CD14-positive monocyte (primary cell): ENCODE results near the gene FARP1. TPM values are rescaled to one million over a fixed set of nuclear protein-coding genes. Genes with fewer than 3 reads are reported as not detected.
A peak's percentile ranks its signal among the peaks of the same experiment; 100 is the strongest.

ENCODE experiments used
- DNase-seq, 3 donors: peaks; one replicate each; pipeline ENCODE4 v3.0.0-alpha.2; 2011 to 2022
- H2AFZ ChIP-seq: 2 replicates; pipeline ENCODE4 v1.6.0; 2012; ENCODE audit warnings: mild to moderate bottlenecking, low read depth, low read length, inconsistent platforms; ENCODE audit not compliant: insufficient read depth, poor library complexity, severe bottlenecking
- H3K27ac ChIP-seq, 2 donors: 1 replicate in 1 of 2; 2 replicates in 1 of 2; pipeline ENCODE4 v1.5.1; 2012 to 2013; ENCODE audit warnings: low read length in 2 of 2, control low read depth in 1 of 2, inconsistent platforms in 1 of 2, low read depth in 1 of 2, mild to moderate bottlenecking in 1 of 2
- H3K27me3 ChIP-seq, 2 donors: one replicate each; pipeline versions ENCODE4 v1.6.0 to v1.6.1; 2011 to 2013; ENCODE audit warnings: low read length in 2 of 2; ENCODE audit not compliant: control insufficient read depth in 2 of 2, insufficient read depth in 2 of 2
- H3K36me3 ChIP-seq, 2 donors: replicated peaks in 1 of 2; 1 replicate in 1 of 2; 2 replicates in 1 of 2; pipeline versions ENCODE4 v1.5.1 to v1.6.1; 2012 to 2013; ENCODE audit warnings: low read length in 2 of 2, control low read depth in 1 of 2, inconsistent platforms in 1 of 2, mild to moderate bottlenecking in 1 of 2; ENCODE audit not compliant: insufficient read depth in 2 of 2, control insufficient read depth in 1 of 2
- H3K4me1 ChIP-seq, 2 donors: 1 replicate in 1 of 2; 2 replicates in 1 of 2; pipeline versions ENCODE4 v1.5.1 to v1.6.1; 2012 to 2013; ENCODE audit warnings: low read length in 2 of 2, control low read depth in 1 of 2, inconsistent platforms in 1 of 2, mild to moderate bottlenecking in 1 of 2, moderate library complexity in 1 of 2; ENCODE audit not compliant: insufficient read depth in 2 of 2, control insufficient read depth in 1 of 2
- H3K4me2 ChIP-seq: replicated peaks from 2 replicates; pipeline ENCODE3; 2012; ENCODE audit warnings: low read length, moderate library complexity, mild to moderate bottlenecking; ENCODE audit not compliant: poor library complexity, severe bottlenecking; ENCODE audit errors: extremely low read depth
- H3K4me3 ChIP-seq, 3 experiments: fragments of 200-600 bp in 1 of 3; sonication (generic) in 1 of 3; replicated peaks in 1 of 3; 1 replicate in 2 of 3; 2 replicates in 1 of 3; pipeline ENCODE4 v1.5.1; 2011 to 2013; ENCODE audit warnings: low read length in 3 of 3, mild to moderate bottlenecking in 3 of 3, control low read depth in 2 of 3, low read depth in 2 of 3, inconsistent platforms in 1 of 3, moderate library complexity in 1 of 3
- H3K79me2 ChIP-seq: 2 replicates; pipeline ENCODE4 v1.6.0; 2012; ENCODE audit warnings: mild to moderate bottlenecking, control low read depth, inconsistent platforms, low read length, moderate library complexity; ENCODE audit not compliant: insufficient read depth
- H3K9ac ChIP-seq: 2 replicates; pipeline ENCODE4 v1.6.0; 2017; ENCODE audit warnings: low read length, mild to moderate bottlenecking; ENCODE audit not compliant: insufficient read depth, poor library complexity, severe bottlenecking
- H3K9me3 ChIP-seq, 2 donors: replicated peaks in 1 of 2; 1 replicate in 1 of 2; 2 replicates in 1 of 2; pipeline versions ENCODE4 v1.5.1 to v1.6.1; 2012 to 2013; ENCODE audit warnings: low read length in 2 of 2, control low read depth in 1 of 2; ENCODE audit not compliant: control insufficient read depth in 1 of 2, insufficient read depth in 1 of 2
- H4K20me1 ChIP-seq: 2 replicates; pipeline ENCODE4 v1.6.0; 2012; ENCODE audit warnings: mild to moderate bottlenecking, low read length, control low read depth, moderate library complexity; ENCODE audit not compliant: insufficient read depth
- H3K27ac Mint-ChIP-seq, 7 donors: one replicate each; pipeline ENCODE4 v1.8.0; 2020; ENCODE audit warnings: mild to moderate bottlenecking in 7 of 7, mixed read lengths in 7 of 7, moderate library complexity in 6 of 7, inconsistent platforms in 2 of 7
- H3K27me3 Mint-ChIP-seq, 3 donors: one replicate each; pipeline ENCODE4 v1.8.0; 2021 to 2022; ENCODE audit warnings: low read depth in 3 of 3, mild to moderate bottlenecking in 3 of 3, mixed read lengths in 3 of 3, moderate library complexity in 3 of 3, inconsistent platforms in 1 of 3
- H3K36me3 Mint-ChIP-seq, 2 donors: one replicate each; pipeline ENCODE4 v1.8.0; 2020; ENCODE audit warnings: mixed read lengths in 2 of 2, inconsistent platforms in 1 of 2, mild to moderate bottlenecking in 1 of 2
- H3K4me1 Mint-ChIP-seq: one replicate; pipeline ENCODE4 v1.8.0; 2020; ENCODE audit warnings: mild to moderate bottlenecking, mixed read lengths
- H3K4me3 Mint-ChIP-seq, 2 donors: one replicate each; pipeline ENCODE4 v1.8.0; 2020; ENCODE audit warnings: mild to moderate bottlenecking in 2 of 2, mixed read lengths in 2 of 2, moderate library complexity in 1 of 2
- H3K9me3 Mint-ChIP-seq, 7 donors: one replicate each; pipeline ENCODE4 v1.8.0; 2020 to 2022; ENCODE audit warnings: mixed read lengths in 7 of 7, mild to moderate bottlenecking in 6 of 7, moderate library complexity in 6 of 7, inconsistent platforms in 2 of 7
- WGBS: methylation state at CpG from one replicate; pipeline ENCODE4 v1.1.5; 2013; ENCODE audit warnings: missing lambda C conversion rate; ENCODE audit not compliant: insufficient coverage; 5-methylcytosine and 5-hydroxymethylcytosine counted together
- intact Hi-C, 2 donors: fragments of 100-400 bp; cut with micrococcal nuclease; formaldehyde crosslinking; loops; one replicate each; pipeline versions ENCODE4 v1.15.0 to v1.15.1; 2023
- polyA plus RNA-seq, 3 donors: library from polyadenylated mRNA; depleted of rRNA in 1 of 3; unstranded in 2 of 3; stranded (reverse) in 1 of 3; fragments of 300-500 nt in 2 of 3; fragments of >200 nt in 1 of 3; fragmentation: Illumina TruSeq in 2 of 3; gene quantifications; 1 replicate in 2 of 3; 2 replicates in 1 of 3; pipeline ENCODE4 v1.2.3, GENCODE V29; 2012 to 2021
- TF ChIP-seq, protein P1 (sequence below): fragments of 200-600 bp; IDR thresholded peaks from one replicate; pipeline ENCODE4 v1.8.0; 2022; ENCODE audit warnings: antibody characterized with exemption, mild to moderate bottlenecking

FARP1 gene
- polyA plus RNA-seq, 3 donors, result 0.01 to 0.16 (median 0.12) TPM

GRCh38 chr13:98443800-98444325 lies 301.0 kb downstream of the FARP1 start:
- intact Hi-C loops, result loop anchor here in 1 of 2 donors (2.0 to 10.0 kb wide), 2 partner anchors 229 to 401 kb away; no protein-coding TSS in a partner anchor
- H3K27me3 ChIP-seq, result no peaks in the 10 kb centered on the region
- H4K20me1 ChIP-seq, result peaks cover 17% of the 10 kb centered on the region
- H3K4me2 ChIP-seq, result no peak overlapping the region
- no peak overlapping the region for H3K4me3 ChIP-seq
- peaks cover 14 to 17% of the 10 kb centered on the region in 2 donors for H3K36me3 Mint-ChIP-seq
- H3K4me1 ChIP-seq, result peaks cover 4 to 5% of the 10 kb centered on the region in 2 donors
- no peaks in the 10 kb centered on the region for H3K79me2 ChIP-seq
- H3K27ac Mint-ChIP-seq, result peak overlapping the region in 1 of 7 donors; percentile 40
- peaks cover 0 to 5% (median 0%) of the 10 kb centered on the region in 3 donors for H3K27me3 Mint-ChIP-seq
- WGBS, result 91% methylated on average over 15 of the region's 21 CpGs
- no peak overlapping the region for H3K27ac ChIP-seq
- DNase-seq, result no peak
- no peak overlapping the region for H3K9ac ChIP-seq
- no peak overlapping the region for H2AFZ ChIP-seq
- no peak overlapping the region for H3K4me3 Mint-ChIP-seq
- no peaks in the 10 kb centered on the region for H3K9me3 ChIP-seq
- H3K9me3 Mint-ChIP-seq, result no peaks in the 10 kb centered on the region
- H3K4me1 Mint-ChIP-seq, result peaks cover 6% of the 10 kb centered on the region
- peaks cover 0 to 12% of the 10 kb centered on the region in 2 donors for H3K36me3 ChIP-seq
- TF ChIP-seq, protein P1, sequence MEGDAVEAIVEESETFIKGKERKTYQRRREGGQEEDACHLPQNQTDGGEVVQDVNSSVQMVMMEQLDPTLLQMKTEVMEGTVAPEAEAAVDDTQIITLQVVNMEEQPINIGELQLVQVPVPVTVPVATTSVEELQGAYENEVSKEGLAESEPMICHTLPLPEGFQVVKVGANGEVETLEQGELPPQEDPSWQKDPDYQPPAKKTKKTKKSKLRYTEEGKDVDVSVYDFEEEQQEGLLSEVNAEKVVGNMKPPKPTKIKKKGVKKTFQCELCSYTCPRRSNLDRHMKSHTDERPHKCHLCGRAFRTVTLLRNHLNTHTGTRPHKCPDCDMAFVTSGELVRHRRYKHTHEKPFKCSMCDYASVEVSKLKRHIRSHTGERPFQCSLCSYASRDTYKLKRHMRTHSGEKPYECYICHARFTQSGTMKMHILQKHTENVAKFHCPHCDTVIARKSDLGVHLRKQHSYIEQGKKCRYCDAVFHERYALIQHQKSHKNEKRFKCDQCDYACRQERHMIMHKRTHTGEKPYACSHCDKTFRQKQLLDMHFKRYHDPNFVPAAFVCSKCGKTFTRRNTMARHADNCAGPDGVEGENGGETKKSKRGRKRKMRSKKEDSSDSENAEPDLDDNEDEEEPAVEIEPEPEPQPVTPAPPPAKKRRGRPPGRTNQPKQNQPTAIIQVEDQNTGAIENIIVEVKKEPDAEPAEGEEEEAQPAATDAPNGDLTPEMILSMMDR, result no peak

GRCh38 chr13:98444381-98444780 lies 301.5 kb downstream of the FARP1 start:
- H3K9me3 ChIP-seq, result no peaks in the 10 kb centered on the region
- no peak overlapping the region for H2AFZ ChIP-seq
- H3K27ac Mint-ChIP-seq, result no peak overlapping the region
- peaks cover 6% of the 10 kb centered on the region for H3K4me1 Mint-ChIP-seq
- peaks cover 0 to 5% (median 0%) of the 10 kb centered on the region in 3 donors for H3K27me3 Mint-ChIP-seq
- peaks cover 0 to 17% of the 10 kb centered on the region in 2 donors for H3K36me3 ChIP-seq
- WGBS, result 90% methylated on average over 16 of the region's 16 CpGs
- H3K4me3 ChIP-seq, result no peak overlapping the region
- no peaks in the 10 kb centered on the region for H3K9me3 Mint-ChIP-seq
- no peak overlapping the region for H3K4me3 Mint-ChIP-seq
- H3K36me3 Mint-ChIP-seq, result peaks cover 19 to 22% of the 10 kb centered on the region in 2 donors
- TF ChIP-seq, protein P1, result no peak
- no peaks in the 10 kb centered on the region for H3K27me3 ChIP-seq
- no peaks in the 10 kb centered on the region for H3K79me2 ChIP-seq
- peaks cover 23% of the 10 kb centered on the region for H4K20me1 ChIP-seq
- H3K27ac ChIP-seq, result no peak overlapping the region
- H3K4me1 ChIP-seq, result peaks cover 4 to 5% of the 10 kb centered on the region in 2 donors
- H3K4me2 ChIP-seq, result no peak overlapping the region
- no peak for DNase-seq
- intact Hi-C loops, result loop anchor here in 1 of 2 donors (2.0 to 10.0 kb wide), 2 partner anchors 228 to 400 kb away; no protein-coding TSS in a partner anchor
- H3K9ac ChIP-seq, result no peak overlapping the region
